H9 (cell line): ENCODE results near the gene RBBP4. TPM values are rescaled to one million over a fixed set of nuclear protein-coding genes. Genes with fewer than 3 reads are reported as not detected.

Source experiments
- DNase-seq: peaks from one replicate; pipeline ENCODE4 v3.0.0-alpha.2; 2017
- H2AFZ ChIP-seq: one replicate; pipeline ENCODE4 v1.6.1; 2013; ENCODE audit warnings: mild to moderate bottlenecking, low read length, control low read depth, moderate library complexity
- H2AK5ac ChIP-seq: 2 replicates; pipeline ENCODE4 v1.6.1; 2013; ENCODE audit warnings: low read length, control low read depth, mixed read lengths; ENCODE audit not compliant: insufficient read length
- H2BK120ac ChIP-seq: one replicate; pipeline ENCODE4 v1.6.1; 2013; ENCODE audit warnings: low read depth, mild to moderate bottlenecking, low read length, control low read depth, inconsistent platforms; ENCODE audit not compliant: poor library complexity, severe bottlenecking
- H2BK12ac ChIP-seq: 2 replicates; pipeline ENCODE4 v1.6.1; 2013; ENCODE audit warnings: low read length, control low read depth, mixed read lengths, low read depth; ENCODE audit not compliant: insufficient read length
- H2BK15ac ChIP-seq: 2 replicates; pipeline ENCODE4 v1.6.1; 2013; ENCODE audit warnings: low read depth, low read length, control low read depth
- H2BK20ac ChIP-seq: one replicate; pipeline ENCODE4 v1.6.1; 2013; ENCODE audit warnings: low read depth, mild to moderate bottlenecking, low read length, control low read depth, inconsistent platforms; ENCODE audit not compliant: poor library complexity, severe bottlenecking
- H2BK5ac ChIP-seq: 2 replicates; pipeline ENCODE4 v1.6.1; 2013; ENCODE audit warnings: low read length, control low read depth, mixed read lengths; ENCODE audit not compliant: insufficient read length
- H3K14ac ChIP-seq: 2 replicates; pipeline ENCODE4 v1.6.1; 2013; ENCODE audit warnings: low read length, control low read depth; ENCODE audit not compliant: insufficient read depth
- H3K18ac ChIP-seq: 2 replicates; pipeline ENCODE4 v1.6.1; 2013; ENCODE audit warnings: low read depth, mild to moderate bottlenecking, mixed read lengths, low read length, control low read depth; ENCODE audit not compliant: insufficient read length
- H3K23ac ChIP-seq: 2 replicates; pipeline ENCODE4 v1.6.1; 2013; ENCODE audit warnings: low read length, control low read depth, mixed read lengths, low read depth; ENCODE audit not compliant: insufficient read length
- H3K23me2 ChIP-seq: 2 replicates; pipeline ENCODE4 v1.6.1; 2013; ENCODE audit warnings: low read depth, mild to moderate bottlenecking, mixed read lengths, low read length, control low read depth; ENCODE audit not compliant: insufficient read length, poor library complexity, severe bottlenecking
- H3K27ac ChIP-seq: 2 replicates; pipeline ENCODE4 v1.5.1; 2013; ENCODE audit warnings: low read length, control low read depth, mixed read lengths, low read depth; ENCODE audit not compliant: insufficient read length
- H3K27me3 ChIP-seq: 2 replicates; pipeline ENCODE4 v1.6.1; 2013; ENCODE audit warnings: low read length, control low read depth, inconsistent platforms; ENCODE audit not compliant: insufficient read depth
- H3K4ac ChIP-seq: 2 replicates; pipeline ENCODE4 v1.6.1; 2013; ENCODE audit warnings: low read depth, mild to moderate bottlenecking, control low read depth, inconsistent platforms, low read length, moderate library complexity
- H3K4me1 ChIP-seq: 2 replicates; pipeline ENCODE4 v1.6.1; 2013; ENCODE audit warnings: low read length, control low read depth, inconsistent platforms; ENCODE audit not compliant: insufficient read depth
- H3K4me2 ChIP-seq: 2 replicates; pipeline ENCODE4 v1.6.1; 2013; ENCODE audit warnings: low read length, control low read depth, mixed read lengths; ENCODE audit not compliant: insufficient read length, insufficient read depth
- H3K56ac ChIP-seq: 2 replicates; pipeline ENCODE4 v1.6.1; 2013; ENCODE audit warnings: low read depth, mild to moderate bottlenecking, mixed read lengths, low read length, control low read depth; ENCODE audit not compliant: insufficient read length
- H3K79me1 ChIP-seq: 2 replicates; pipeline ENCODE4 v1.6.1; 2013; ENCODE audit warnings: low read depth, mild to moderate bottlenecking, moderate library complexity, low read length, control low read depth, inconsistent platforms; ENCODE audit not compliant: insufficient read depth, poor library complexity, severe bottlenecking
- H3K79me2 ChIP-seq: 2 replicates; pipeline ENCODE4 v1.6.1; 2013; ENCODE audit warnings: low read length, control low read depth, inconsistent platforms; ENCODE audit not compliant: insufficient read depth
- H3K9ac ChIP-seq: 2 replicates; pipeline ENCODE4 v1.6.1; 2013; ENCODE audit warnings: low read length, control low read depth, mixed read lengths; ENCODE audit not compliant: insufficient read length; ENCODE audit errors: extremely low read depth
- H3K9me3 ChIP-seq: one replicate; pipeline ENCODE4 v1.6.1; 2013; ENCODE audit warnings: low read depth, low read length, inconsistent platforms; ENCODE audit not compliant: control insufficient read depth
- H3T11ph ChIP-seq: one replicate; pipeline ENCODE4 v1.6.1; 2013; ENCODE audit warnings: mild to moderate bottlenecking, low read length, control low read depth, inconsistent platforms
- H4K20me1 ChIP-seq: one replicate; pipeline ENCODE4 v1.6.1; 2013; ENCODE audit not compliant: control insufficient read depth, insufficient read length, insufficient read depth
- H4K5ac ChIP-seq: 2 replicates; pipeline ENCODE4 v1.6.1; 2013; ENCODE audit warnings: low read depth, mild to moderate bottlenecking, mixed read lengths, low read length, control low read depth; ENCODE audit not compliant: insufficient read length
- H4K8ac ChIP-seq: replicated peaks from 2 replicates; pipeline ENCODE4 v1.6.1; 2013; ENCODE audit warnings: low read length, control low read depth, mixed read lengths, low read depth; ENCODE audit not compliant: insufficient read length
- H4K91ac ChIP-seq: 2 replicates; pipeline ENCODE4 v1.6.1; 2013; ENCODE audit warnings: low read depth, mild to moderate bottlenecking, moderate library complexity, mixed read lengths, low read length, control low read depth; ENCODE audit not compliant: insufficient read length
- H3K27ac Mint-ChIP-seq, 3 experiments: 2 replicates in 2 of 3; 3 replicates in 1 of 3; pipeline ENCODE4 v1.8.0; 2020 to 2021; ENCODE audit warnings: mixed read lengths in 3 of 3, mild to moderate bottlenecking in 1 of 3, moderate library complexity in 1 of 3
- H3K27me3 Mint-ChIP-seq: 2 replicates; pipeline ENCODE4 v1.8.0; 2021; ENCODE audit warnings: low read depth, mild to moderate bottlenecking, moderate library complexity, mixed read lengths
- H3K36me3 Mint-ChIP-seq, 3 experiments: 2 replicates in 2 of 3; 3 replicates in 1 of 3; pipeline ENCODE4 v1.8.0; 2020 to 2021; ENCODE audit warnings: low read depth in 3 of 3, mixed read lengths in 3 of 3; ENCODE audit not compliant: insufficient read depth in 1 of 3
- H3K4me1 Mint-ChIP-seq, 2 experiments: 2 replicates each; pipeline ENCODE4 v1.8.0; 2020; ENCODE audit warnings: mixed read lengths in 2 of 2
- H3K4me3 Mint-ChIP-seq, 2 experiments: 2 replicates in 1 of 2; 3 replicates in 1 of 2; pipeline ENCODE4 v1.8.0; 2020 to 2021; ENCODE audit warnings: mild to moderate bottlenecking in 2 of 2, mixed read lengths in 2 of 2, moderate library complexity in 1 of 2
- H3K9me3 Mint-ChIP-seq, 2 experiments: 2 replicates in 1 of 2; 3 replicates in 1 of 2; pipeline ENCODE4 v1.8.0; 2020; ENCODE audit warnings: mild to moderate bottlenecking in 2 of 2, mixed read lengths in 2 of 2, moderate library complexity in 1 of 2
- WGBS: extraction: QIAGEN DNeasy Blood & Tissue Kit; methylation state at CpG from one replicate; pipeline ENCODE4 v1.1.7; 2013; ENCODE audit warnings: missing lambda C conversion rate, low lambda C conversion rate, mixed read lengths; ENCODE audit not compliant: insufficient read length; ENCODE audit errors: extremely low coverage; 5-methylcytosine and 5-hydroxymethylcytosine counted together
- total RNA-seq: library from RNA; stranded (reverse); gene quantifications from 2 replicates; pipeline ENCODE4 v1.2.1, GENCODE V29; 2021
- TF ChIP-seq, protein P1 (sequence below): fragments of 200-600 bp; sonication (generic); conservative IDR thresholded peaks from 3 replicates; pipeline ENCODE4 v1.8.0; 2021; ENCODE audit warnings: antibody characterized with exemption, mild to moderate bottlenecking

RBBP4 gene
- total RNA-seq, 1 experiment from 2014 or later = 416 TPM

DNA sequence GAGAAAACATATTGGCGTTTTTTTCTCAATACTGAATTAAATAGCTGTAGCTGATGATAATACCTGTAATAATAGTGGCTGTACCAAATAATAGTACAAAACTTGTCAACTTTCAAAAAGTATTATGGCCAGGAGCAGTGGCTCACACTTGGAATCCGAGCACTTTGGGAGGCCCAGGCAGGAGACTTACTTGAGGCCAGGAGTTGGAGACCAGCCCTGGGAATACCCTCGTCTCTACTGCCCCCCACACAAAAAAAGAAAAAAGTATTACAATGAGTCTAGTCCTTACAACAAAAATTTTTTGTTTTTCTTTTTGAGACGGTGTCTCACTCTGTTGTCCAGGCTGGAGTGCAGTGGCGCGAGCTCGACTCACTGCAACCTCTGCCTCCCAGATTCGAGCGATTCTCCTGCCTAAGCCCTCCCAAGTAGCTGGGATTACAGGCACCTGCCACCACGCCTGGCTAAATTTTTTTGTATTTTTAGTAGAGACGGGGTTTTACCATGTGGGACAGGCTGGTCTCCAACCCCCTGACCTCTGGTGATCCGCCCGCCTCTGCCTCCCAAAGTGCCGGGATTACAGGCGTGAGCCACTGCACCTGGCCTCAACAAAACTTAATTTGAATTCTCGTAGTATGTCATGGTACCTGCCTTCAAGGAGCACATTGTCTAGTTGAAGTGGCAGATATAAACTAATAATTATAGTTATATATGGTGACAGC lies 1.4 kb downstream of the RBBP4 start:
- no peak overlapping the region for H2BK15ac ChIP-seq
- H2BK20ac ChIP-seq = no peak overlapping the region
- WGBS = no CpG with 5 or more reads among the region's 16 CpGs
- peaks cover 32% of the 10 kb centered on the region; the same call in 1 of the 2 replicates for H3K79me2 ChIP-seq
- H3K9me3 ChIP-seq = no peaks in the 10 kb centered on the region
- peaks cover 58 to 67% (median 63%) of the 10 kb centered on the region in 3 experiments for H3K36me3 Mint-ChIP-seq
- H3K18ac ChIP-seq = no peak overlapping the region
- peak overlapping the region; percentile 66 for H3K4me2 ChIP-seq
- no peaks in the 10 kb centered on the region for H4K20me1 ChIP-seq
- DNase-seq = no peak
- peak overlapping the region; percentile 99 for H3K9ac ChIP-seq
- peak overlapping the region; percentile 73 to 93 (median 76); a peak in 5 of 7 replicates for H3K27ac Mint-ChIP-seq
- H3K4ac ChIP-seq = no peak overlapping the region
- H3K9me3 Mint-ChIP-seq = peaks cover 0 to 5% of the 10 kb centered on the region in 2 experiments; a peak in 4 of 5 replicates
- peaks cover 20 to 37% of the 10 kb centered on the region in 2 experiments for H3K4me1 Mint-ChIP-seq
- H2BK12ac ChIP-seq = no peak overlapping the region
- H3K79me1 ChIP-seq = no peaks in the 10 kb centered on the region
- no peak overlapping the region for H3K23ac ChIP-seq
- no peak overlapping the region for H4K8ac ChIP-seq
- H2AFZ ChIP-seq = no peak overlapping the region
- no peak overlapping the region for H2BK5ac ChIP-seq
- H2AK5ac ChIP-seq = no peak overlapping the region
- peak overlapping the region; percentile 95 to 96 for H3K4me3 Mint-ChIP-seq
- peaks cover 7% of the 10 kb centered on the region for H3K23me2 ChIP-seq
- TF ChIP-seq, protein P1, sequence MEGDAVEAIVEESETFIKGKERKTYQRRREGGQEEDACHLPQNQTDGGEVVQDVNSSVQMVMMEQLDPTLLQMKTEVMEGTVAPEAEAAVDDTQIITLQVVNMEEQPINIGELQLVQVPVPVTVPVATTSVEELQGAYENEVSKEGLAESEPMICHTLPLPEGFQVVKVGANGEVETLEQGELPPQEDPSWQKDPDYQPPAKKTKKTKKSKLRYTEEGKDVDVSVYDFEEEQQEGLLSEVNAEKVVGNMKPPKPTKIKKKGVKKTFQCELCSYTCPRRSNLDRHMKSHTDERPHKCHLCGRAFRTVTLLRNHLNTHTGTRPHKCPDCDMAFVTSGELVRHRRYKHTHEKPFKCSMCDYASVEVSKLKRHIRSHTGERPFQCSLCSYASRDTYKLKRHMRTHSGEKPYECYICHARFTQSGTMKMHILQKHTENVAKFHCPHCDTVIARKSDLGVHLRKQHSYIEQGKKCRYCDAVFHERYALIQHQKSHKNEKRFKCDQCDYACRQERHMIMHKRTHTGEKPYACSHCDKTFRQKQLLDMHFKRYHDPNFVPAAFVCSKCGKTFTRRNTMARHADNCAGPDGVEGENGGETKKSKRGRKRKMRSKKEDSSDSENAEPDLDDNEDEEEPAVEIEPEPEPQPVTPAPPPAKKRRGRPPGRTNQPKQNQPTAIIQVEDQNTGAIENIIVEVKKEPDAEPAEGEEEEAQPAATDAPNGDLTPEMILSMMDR = no peak
- H3K27me3 Mint-ChIP-seq = no peaks in the 10 kb centered on the region
- H4K91ac ChIP-seq = no peak overlapping the region
- no peak overlapping the region for H3K27ac ChIP-seq
- no peak overlapping the region for H2BK120ac ChIP-seq
- no peak overlapping the region for H4K5ac ChIP-seq
- no peak overlapping the region for H3K56ac ChIP-seq
- no peaks in the 10 kb centered on the region for H3K4me1 ChIP-seq
- H3K14ac ChIP-seq = no peak overlapping the region
- H3K27me3 ChIP-seq = no peaks in the 10 kb centered on the region
- no peak overlapping the region for H3T11ph ChIP-seq
